Small intestine (tissue), 7 donors: Measurements from ENCODE around the gene SESTD1. TPM values are rescaled to one million over a fixed set of nuclear protein-coding genes. Genes with fewer than 3 reads are reported as not detected.

ENCODE experiments used
- DNase-seq, 2 donors: peaks; one replicate each; pipeline versions ENCODE4 v3.0.0 to v3.0.0-alpha.2; 2013
- FAIRE-seq: peaks from 2 replicates; lab custom pipeline; 2012; peaks lifted over from hg19 to GRCh38; lab: Jason Lieb, UNC
- H3K27ac ChIP-seq, 3 donors: one replicate each; pipeline ENCODE4 v1.5.1; 2013; ENCODE audit warnings: low read length in 2 of 3, mild to moderate bottlenecking in 2 of 3, control low read depth in 1 of 3, inconsistent platforms in 1 of 3, low read depth in 1 of 3, moderate library complexity in 1 of 3
- H3K27me3 ChIP-seq, 3 donors: one replicate each; pipeline ENCODE4 v1.6.1; 2013; ENCODE audit warnings: low read length in 3 of 3, inconsistent platforms in 1 of 3; ENCODE audit not compliant: control insufficient read depth in 3 of 3, insufficient read depth in 3 of 3
- H3K36me3 ChIP-seq, 3 donors: one replicate each; pipeline ENCODE4 v1.6.1; 2013; ENCODE audit warnings: low read length in 3 of 3, inconsistent platforms in 1 of 3, low read depth in 1 of 3, mild to moderate bottlenecking in 1 of 3, moderate library complexity in 1 of 3; ENCODE audit not compliant: control insufficient read depth in 3 of 3, insufficient read depth in 2 of 3
- H3K4me1 ChIP-seq, 3 donors: one replicate each; pipeline ENCODE4 v1.6.1; 2013; ENCODE audit warnings: low read length in 2 of 3, inconsistent platforms in 1 of 3, low read depth in 1 of 3, mild to moderate bottlenecking in 1 of 3, moderate library complexity in 1 of 3; ENCODE audit not compliant: control insufficient read depth in 3 of 3, insufficient read depth in 2 of 3
- H3K4me3 ChIP-seq, 3 donors: one replicate each; pipeline ENCODE4 v1.5.1; 2013; ENCODE audit warnings: low read length in 3 of 3, control low read depth in 1 of 3, inconsistent platforms in 1 of 3, low read depth in 1 of 3, mild to moderate bottlenecking in 1 of 3, moderate library complexity in 1 of 3
- H3K9me3 ChIP-seq, 2 donors: one replicate each; pipeline ENCODE4 v1.6.1; 2013; ENCODE audit warnings: low read depth in 1 of 2, low read length in 1 of 2; ENCODE audit not compliant: control insufficient read depth in 2 of 2, insufficient read depth in 1 of 2
- WGBS, 3 donors: extraction: QIAGEN DNeasy Blood & Tissue Kit; methylation state at CpG; one replicate each; pipeline ENCODE4 v1.1.7; 2013; 5-methylcytosine and 5-hydroxymethylcytosine counted together
- polyA plus RNA-seq, 4 donors: library from polyadenylated mRNA; stranded (reverse) in 3 of 4; unstranded in 1 of 4; fragments of 200-250 nt in 3 of 4; fragments of 120-200 nt in 1 of 4; gene quantifications; one replicate each; pipeline versions ENCODE4 v1.2.1 to v1.2.3, GENCODE V29; 2013
- donor health status: healthy with polysubstance abuse.
- donor health status: control.
- donor health status: control.
- donor health status: Bipolar disorder and iron deficiency.
- donor health status: healthy.

SESTD1 gene
- polyA plus RNA-seq, 4 donors: 10.9 to 33.2 (median 14.6) TPM

- peaks cover 0 to 9% (median 2%) of the 10 kb centered on the region in 3 donors for H3K4me1 ChIP-seq
- no peaks in the 10 kb centered on the region for H3K36me3 ChIP-seq
- peaks cover 0 to 4% of the 10 kb centered on the region in 2 donors for H3K9me3 ChIP-seq
- H3K27me3 ChIP-seq: no peaks in the 10 kb centered on the region
- FAIRE-seq: no peak
- WGBS, 3 donors: 84 to 89% (median 85%) methylated on average over 6 of the region's 6 CpGs
- no peak for DNase-seq
- H3K4me3 ChIP-seq: no peak overlapping the region
- no peak overlapping the region for H3K27ac ChIP-seq
These were observed 8.9 kb upstream of the SESTD1 start for GRCh38 chr2:179273461-179273962.

- Histone ChIP-seq H3K4me1 (peaks cover 0 to 9% (median 2%) of the 10 kb centered on the region in 3 donors), H3K27ac (peak overlapping the region in 1 of 3 donors; percentile 47), H3K9me3 (peaks cover 0 to 4% of the 10 kb centered on the region in 2 donors), H3K36me3 (no peaks in the 10 kb centered on the region), H3K4me3 (no peak overlapping the region), H3K27me3 (no peaks in the 10 kb centered on the region)
- DNase-seq (peak; percentile 45 to 61), FAIRE-seq (no peak)
- 48 to 56% (median 50%) methylated on average over 5 of the region's 5 CpGs for WGBS, 3 donors
These were observed 8.0 kb upstream of the SESTD1 start for GRCh38 chr2:179272406-179273192.

DNA sequence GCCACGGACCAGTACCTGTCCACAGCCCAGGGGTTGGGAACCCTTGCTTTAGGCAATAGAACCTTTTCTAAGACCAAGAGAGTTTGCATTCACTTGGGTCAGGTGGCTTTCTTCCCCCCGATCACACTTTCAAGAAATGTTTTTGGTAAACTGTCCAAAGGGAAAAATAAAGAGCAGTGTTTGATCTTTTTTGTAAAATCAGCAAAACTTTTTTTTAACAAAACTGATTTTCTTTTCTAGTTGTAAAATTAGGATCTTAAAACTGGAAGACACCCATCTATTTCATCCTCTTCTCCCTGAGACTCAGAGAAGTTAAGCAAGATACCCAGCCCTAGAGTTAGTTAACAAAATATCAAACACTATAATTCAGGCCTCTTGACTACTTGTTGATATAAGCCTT is 6.1 kb upstream of the SESTD1 start:
- Histone ChIP-seq H3K27me3 (no peaks in the 10 kb centered on the region), H3K27ac (no peak overlapping the region), H3K4me1 (peaks cover 0 to 9% (median 2%) of the 10 kb centered on the region in 3 donors), H3K4me3 (no peak overlapping the region), H3K9me3 (no peaks in the 10 kb centered on the region), H3K36me3 (no peaks in the 10 kb centered on the region)
- no peak for DNase-seq
- FAIRE-seq: no peak
- WGBS, 3 donors: 92 to 98% (median 96%) methylated on average over 2 of the region's 2 CpGs

- Histone ChIP-seq H3K27me3 (no peaks in the 10 kb centered on the region), H3K36me3 (no peaks in the 10 kb centered on the region), H3K4me1 (peaks cover 0 to 11% (median 2%) of the 10 kb centered on the region in 3 donors), H3K27ac (no peak overlapping the region), H3K4me3 (no peak overlapping the region), H3K9me3 (no peaks in the 10 kb centered on the region)
- FAIRE-seq (no peak), DNase-seq (no peak)
- 17 to 63% (median 42%) methylated on average over 1 of the region's 1 CpG for WGBS, 3 donors
These were observed 3.8 kb upstream of the SESTD1 start for GRCh38 chr2:179268277-179268925.

- Histone ChIP-seq H3K36me3 (no peaks in the 10 kb centered on the region), H3K9me3 (no peaks in the 10 kb centered on the region), H3K27ac (no peak overlapping the region), H3K4me3 (no peak overlapping the region), H3K27me3 (no peaks in the 10 kb centered on the region), H3K4me1 (peaks cover 0 to 6% (median 2%) of the 10 kb centered on the region in 3 donors)
- 81 to 88% (median 84%) methylated on average over 4 of the region's 4 CpGs for WGBS, 3 donors
- FAIRE-seq (no peak), DNase-seq (no peak)
These were observed 1.6 kb upstream of the SESTD1 start for GRCh38 chr2:179266271-179266670.

DNA sequence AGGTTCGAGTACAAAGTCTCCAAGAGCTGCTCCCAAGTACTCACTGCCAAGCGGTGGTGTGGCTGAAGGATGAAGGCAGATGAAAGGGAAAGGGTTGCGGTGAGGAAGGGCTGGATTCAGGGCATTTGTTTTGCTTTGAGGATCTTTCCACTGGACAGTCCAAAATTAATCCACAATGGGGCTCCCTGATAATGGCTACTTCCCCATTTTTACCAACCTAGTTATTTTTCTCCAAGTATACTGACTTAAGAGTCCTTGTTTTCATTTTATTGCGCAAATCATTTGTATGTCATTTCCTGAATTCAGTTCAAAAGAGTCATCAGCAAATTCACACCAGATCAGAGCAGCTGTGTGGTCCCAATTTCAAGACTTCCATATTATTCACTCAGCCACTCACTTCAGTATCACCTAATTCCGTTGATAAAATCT is 464 bp upstream of the SESTD1 start:
- whole genome bisulfite sequencing, 3 donors: 33 to 43% (median 36%) methylated on average over 5 of the region's 5 CpGs
- FAIRE-seq: no peak

DNA sequence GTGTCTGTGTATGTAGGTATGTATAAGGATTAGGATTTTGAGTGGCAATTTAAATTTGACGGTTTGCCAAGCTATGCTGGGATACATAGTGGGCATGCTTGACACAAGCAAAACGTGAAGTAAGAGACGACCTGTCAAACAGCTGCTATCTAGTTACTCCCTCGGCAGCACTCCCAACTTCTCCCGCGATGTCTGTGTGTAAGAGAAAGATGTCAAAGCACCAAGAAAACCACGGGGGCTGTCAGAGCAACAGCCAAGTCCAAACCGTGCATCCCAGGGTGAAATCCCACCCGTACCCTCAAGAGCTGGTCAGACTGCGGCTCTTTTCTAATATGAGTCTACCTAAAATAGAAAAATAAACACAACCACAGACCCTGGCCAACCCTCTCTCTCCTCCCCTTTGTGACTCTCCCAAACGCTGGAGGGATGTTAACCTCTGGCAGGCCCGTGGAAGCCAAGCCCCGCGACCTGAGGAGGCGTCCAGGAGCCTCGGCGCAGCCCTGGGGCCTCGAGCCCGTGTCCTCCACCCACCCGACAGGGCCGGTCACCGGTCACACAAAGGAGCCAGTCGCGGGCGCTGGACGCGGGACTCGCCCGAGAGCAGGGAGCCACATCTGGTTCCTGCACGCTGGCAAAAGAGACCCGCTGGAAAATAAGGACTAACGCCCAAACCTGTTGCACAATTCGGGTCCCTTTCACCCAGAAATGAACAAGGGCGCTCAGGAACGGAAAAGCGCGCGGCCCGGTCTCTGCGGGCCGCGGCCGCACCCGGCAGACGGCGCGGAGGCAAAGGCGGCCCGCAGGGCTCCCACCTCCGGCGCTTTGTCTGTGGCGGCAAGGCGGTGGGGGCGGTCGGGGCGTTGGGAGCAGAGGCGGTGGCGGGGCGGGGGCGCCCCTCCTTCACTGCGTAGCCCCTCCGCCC is 925 bp downstream of the SESTD1 start:
- peaks cover 0 to 6% (median 4%) of the 10 kb centered on the region in 3 donors for H3K4me1 ChIP-seq
- 1 to 2% (median 1%) methylated on average over 45 to 62 of the region's 62 CpGs for WGBS, 3 donors

More for the DNA sequence above, 464 bp upstream of the SESTD1 start:
- DNase-seq: no peak
- no peaks in the 10 kb centered on the region for H3K36me3 ChIP-seq
- H3K27ac ChIP-seq: peak overlapping the region in 1 of 3 donors; percentile 74
- no peaks in the 10 kb centered on the region for H3K27me3 ChIP-seq
- peak overlapping the region in 2 of 3 donors; percentile 46 to 77 for H3K4me3 ChIP-seq
- no peaks in the 10 kb centered on the region for H3K9me3 ChIP-seq
- H3K4me1 ChIP-seq: peaks cover 0 to 6% (median 2%) of the 10 kb centered on the region in 3 donors

More for the DNA sequence above, 925 bp downstream of the SESTD1 start:
- FAIRE-seq (no peak), DNase-seq (peak; percentile 52 to 73)
- no peaks in the 10 kb centered on the region for H3K27me3 ChIP-seq
- H3K9me3 ChIP-seq: no peaks in the 10 kb centered on the region
- H3K27ac ChIP-seq: peak overlapping the region; percentile 74 to 77 (median 75)
- H3K4me3 ChIP-seq: peak overlapping the region; percentile 59 to 82 (median 77)
- no peaks in the 10 kb centered on the region for H3K36me3 ChIP-seq
